Stimulated activated CD4-positive, alpha-beta T cell treated with anti-CD3 and anti-CD28 coated beads, Interleukin-2, amount 100 ng/mL, for 48 hours (primary cell): Measurements from ENCODE around the gene ADAMTSL3.

ENCODE experiments used
- DNase-seq, 2 donors: peaks; one replicate each; pipeline ENCODE4 v3.0.0-alpha.2; 2020

ADAMTSL3 gene

GRCh38 chr15:83764201-83764838 is 110.4 kb downstream of the ADAMTSL3 start:
- no peak for DNase-seq

GRCh38 chr15:83766339-83766738 is 112.4 kb downstream of the ADAMTSL3 start:
- no peak for DNase-seq

- no peak for DNase-seq
Observed at GRCh38 chr15:83767741-83768140, 113.8 kb downstream of the ADAMTSL3 start.

GRCh38 chr15:83769411-83769999 is 115.6 kb downstream of the ADAMTSL3 start:
- DNase-seq = no peak

- DNase-seq = no peak
Observed at GRCh38 chr15:83775738-83776137, 121.8 kb downstream of the ADAMTSL3 start.

- DNase-seq = no peak
Observed at GRCh38 chr15:83776986-83777385, 123.1 kb downstream of the ADAMTSL3 start.

GRCh38 chr15:83783227-83783626 is 129.3 kb downstream of the ADAMTSL3 start:
- no peak for DNase-seq

- no peak for DNase-seq
Observed at GRCh38 chr15:83784975-83785374, 131.1 kb downstream of the ADAMTSL3 start.

- DNase-seq = no peak
Observed at GRCh38 chr15:83786336-83786735, 132.4 kb downstream of the ADAMTSL3 start.

- no peak for DNase-seq
Observed at GRCh38 chr15:83793069-83793468, 139.1 kb downstream of the ADAMTSL3 start.

- DNase-seq = no peak
Observed at GRCh38 chr15:83794209-83794608, 140.3 kb downstream of the ADAMTSL3 start.

- DNase-seq = no peak
Observed at GRCh38 chr15:83809345-83809744, 155.4 kb downstream of the ADAMTSL3 start.

- DNase-seq = no peak
Observed at GRCh38 chr15:83810110-83810509, 156.2 kb downstream of the ADAMTSL3 start.

- no peak for DNase-seq
Observed at GRCh38 chr15:83813682-83814081, 159.8 kb downstream of the ADAMTSL3 start.

- DNase-seq = no peak
Observed at GRCh38 chr15:83815506-83815905, 161.6 kb downstream of the ADAMTSL3 start.

GRCh38 chr15:83816124-83816883 is 162.4 kb downstream of the ADAMTSL3 start:
- DNase-seq = no peak

GRCh38 chr15:83818591-83818990 is 164.7 kb downstream of the ADAMTSL3 start:
- DNase-seq = no peak

GRCh38 chr15:83830381-83830780 is 176.5 kb downstream of the ADAMTSL3 start:
- DNase-seq = no peak

GRCh38 chr15:83833569-83833968 is 179.6 kb downstream of the ADAMTSL3 start:
- no peak for DNase-seq

GRCh38 chr15:83835479-83835878 is 181.6 kb downstream of the ADAMTSL3 start:
- DNase-seq = no peak

- peak in 1 of 2 donors; percentile 1 for DNase-seq
Observed at GRCh38 chr15:83837945-83838571, 184.1 kb downstream of the ADAMTSL3 start.

GRCh38 chr15:83838763-83839162 is 184.8 kb downstream of the ADAMTSL3 start:
- no peak for DNase-seq

- DNase-seq = no peak
Observed at GRCh38 chr15:83842281-83842680, 188.4 kb downstream of the ADAMTSL3 start.

GRCh38 chr15:83843471-83843871 is 189.5 kb downstream of the ADAMTSL3 start:
- no peak for DNase-seq
